Dermis lymphatic vessel endothelial cell (primary cell): ENCODE results near the gene PBOV1. TPM values are rescaled to one million over a fixed set of nuclear protein-coding genes. Genes with fewer than 3 reads are reported as not detected.

ENCODE experiments used
- total RNA-seq: library from RNA; depleted of rRNA; stranded (reverse); fragments of >200 nt; gene quantifications from 2 replicates; pipeline ENCODE4 v1.2.1, GENCODE V29; 2014

PBOV1 gene
- total RNA-seq, result not detected in 2 replicates

DNA sequence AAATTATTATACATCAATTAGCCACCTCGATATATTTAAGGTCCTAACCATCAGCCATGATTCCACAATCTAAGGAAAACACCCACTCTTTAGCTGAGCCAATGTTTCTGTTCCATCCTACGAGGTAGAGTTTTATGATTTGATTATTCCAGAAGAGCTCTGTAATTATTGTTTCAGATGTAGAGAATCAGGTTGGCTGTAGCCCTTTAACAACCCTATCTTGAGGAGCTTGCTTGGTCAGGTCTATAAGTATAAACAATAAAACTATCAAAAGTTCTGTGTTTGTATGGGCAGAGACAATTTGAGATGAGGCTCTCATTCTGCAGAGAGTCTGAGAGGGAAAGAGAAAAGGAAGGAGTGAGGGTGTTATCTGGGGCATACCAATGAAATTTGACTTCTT is at the start of gene PBOV1:
Gene PBOV1 (minus strand): TSS at position 43 of the 400 bp plus-strand sequence. CDS start 96 bp downstream, outside the sequence.

Other genes starting within 250 kb of the PBOV1 start
- gene PERP, start 111.1 kb downstream of the PBOV1 start, total RNA-seq, result 15.8 and 19.0 TPM in 2 replicates
- 1.7 and 2.5 TPM in 2 replicates for gene ARFGEF3, start 56.6 kb downstream of the PBOV1 start, total RNA-seq
- gene SMIM28, start 159.4 kb upstream of the PBOV1 start, total RNA-seq, result not detected in 2 replicates
- gene HEBP2, start 185.7 kb upstream of the PBOV1 start, total RNA-seq, result 14.0 and 15.7 TPM in 2 replicates